DMS79 treated with DMSO at 0.1 percent for 48 hours (cell line): Measurements from ENCODE around the gene USP17L17.
"Not testable (repeated sequence)": the region's sequence is repeated elsewhere in the genome, so short reads cannot be mapped to it uniquely, and the experiment has no call there.

Experiments
- DNase-seq: peaks from one replicate; lab custom pipeline; 2025; lab: John Stamatoyannopoulos, UW

The USP17L17 gene

DNA sequence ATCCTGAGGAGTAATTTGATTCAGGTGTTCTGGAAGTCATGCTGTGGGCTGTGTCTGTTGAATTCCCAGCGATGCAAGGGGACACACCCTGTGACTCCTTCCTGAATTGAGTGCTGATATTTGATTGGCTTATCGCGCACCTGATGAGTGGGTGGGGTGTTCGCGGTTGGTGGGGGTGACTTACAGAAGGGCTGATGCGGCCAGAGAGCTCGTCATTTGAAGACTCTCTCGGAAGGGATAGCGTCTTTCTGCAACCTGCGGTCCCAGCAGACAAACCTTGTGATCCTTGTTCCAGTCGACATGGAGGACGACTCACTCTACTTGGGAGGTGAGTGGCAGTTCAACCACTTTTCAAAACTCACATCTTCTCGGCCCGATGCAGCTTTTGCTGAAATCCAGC is at the start of gene USP17L17:
Gene USP17L17 (plus strand): TSS at position 301 of the 400 bp plus-strand sequence. CDS start 0 bp downstream, at position 301.
- not testable (repeated sequence) for DNase-seq

- not testable (repeated sequence) for DNase-seq
Observed at GRCh38 chr4:9210357-9210756, 33.3 kb upstream of the USP17L17 start, which contains the start of gene USP17L10. TSS of gene USP17L10 (plus strand) at chr4:9210657. CDS start at chr4:9210657, 0 bp downstream.

DNA sequence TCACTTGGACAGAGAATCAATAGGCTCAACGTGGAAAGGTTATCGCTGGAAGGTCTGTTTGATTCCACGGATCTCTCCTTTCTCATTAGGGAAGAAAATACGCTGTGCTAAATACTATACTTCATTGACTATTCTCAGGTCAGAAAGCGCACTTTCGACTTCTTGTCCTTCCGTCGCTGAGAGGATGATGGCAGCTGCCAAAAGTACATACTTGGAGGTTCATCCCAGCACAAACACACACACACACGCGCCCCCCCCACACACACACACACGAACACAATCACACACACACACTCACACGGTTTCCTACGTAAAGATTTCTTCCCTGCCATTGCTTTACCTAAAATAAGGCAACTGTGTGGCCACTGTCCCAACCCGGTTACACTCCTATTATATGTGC is 29.0 kb upstream of the USP17L17 start:
- not testable (repeated sequence) for DNase-seq

DNA sequence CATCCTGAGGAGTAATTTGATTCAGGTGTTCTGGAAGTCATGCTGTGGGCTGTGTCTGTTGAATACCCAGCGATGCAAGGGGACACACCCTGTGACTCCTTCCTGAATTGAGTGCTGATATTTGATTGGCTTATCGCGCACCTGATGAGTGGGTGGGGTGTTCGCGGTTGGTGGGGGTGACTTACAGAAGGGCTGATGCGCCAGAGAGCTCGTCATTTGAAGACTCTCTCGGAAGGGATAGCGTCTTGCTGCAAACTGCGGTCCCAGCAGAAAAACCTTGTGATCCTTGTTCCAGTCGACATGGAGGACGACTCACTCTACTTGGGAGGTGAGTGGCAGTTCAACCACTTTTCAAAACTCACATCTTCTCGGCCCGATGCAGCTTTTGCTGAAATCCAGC is 28.6 kb upstream of the USP17L17 start, which contains the start of gene USP17L11:
Gene USP17L11 (plus strand): TSS at position 301 of the 400 bp plus-strand sequence. CDS start 0 bp downstream, at position 301.
- not testable (repeated sequence) for DNase-seq

DNA sequence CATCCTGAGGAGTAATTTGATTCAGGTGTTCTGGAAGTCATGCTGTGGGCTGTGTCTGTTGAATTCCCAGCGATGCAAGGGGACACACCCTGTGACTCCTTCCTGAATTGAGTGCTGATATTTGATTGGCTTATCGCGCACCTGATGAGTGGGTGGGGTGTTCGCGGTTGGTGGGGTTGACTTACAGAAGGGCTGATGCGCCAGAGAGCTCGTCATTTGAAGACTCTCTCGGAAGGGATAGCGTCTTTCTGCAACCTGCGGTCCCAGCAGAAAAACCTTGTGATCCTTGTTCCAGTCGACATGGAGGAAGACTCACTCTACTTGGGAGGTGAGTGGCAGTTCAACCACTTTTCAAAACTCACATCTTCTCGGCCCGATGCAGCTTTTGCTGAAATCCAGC is 23.8 kb upstream of the USP17L17 start, which contains the start of gene USP17L12:
Gene USP17L12 (plus strand): TSS at position 301 of the 400 bp plus-strand sequence. CDS start 0 bp downstream, at position 301.
- DNase-seq: not testable (repeated sequence)

GRCh38 chr4:9224596-9224995 is 19.1 kb upstream of the USP17L17 start, which contains the start of gene USP17L13:
TSS of gene USP17L13 (plus strand) at chr4:9224896. CDS start at chr4:9224896, 0 bp downstream.
- DNase-seq: not testable (repeated sequence)

DNA sequence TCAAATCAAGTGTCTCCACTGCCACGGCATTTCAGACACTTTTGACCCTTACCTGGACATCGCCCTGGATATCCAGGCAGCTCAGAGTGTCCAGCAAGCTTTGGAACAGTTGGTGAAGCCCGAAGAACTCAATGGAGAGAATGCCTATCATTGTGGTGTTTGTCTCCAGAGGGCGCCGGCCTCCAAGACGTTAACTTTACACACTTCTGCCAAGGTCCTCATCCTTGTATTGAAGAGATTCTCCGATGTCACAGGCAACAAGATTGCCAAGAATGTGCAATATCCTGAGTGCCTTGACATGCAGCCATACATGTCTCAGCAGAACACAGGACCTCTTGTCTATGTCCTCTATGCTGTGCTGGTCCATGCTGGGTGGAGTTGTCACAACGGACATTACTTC is 13.4 kb upstream of the USP17L17 start:
- not testable (repeated sequence) for DNase-seq

DNA sequence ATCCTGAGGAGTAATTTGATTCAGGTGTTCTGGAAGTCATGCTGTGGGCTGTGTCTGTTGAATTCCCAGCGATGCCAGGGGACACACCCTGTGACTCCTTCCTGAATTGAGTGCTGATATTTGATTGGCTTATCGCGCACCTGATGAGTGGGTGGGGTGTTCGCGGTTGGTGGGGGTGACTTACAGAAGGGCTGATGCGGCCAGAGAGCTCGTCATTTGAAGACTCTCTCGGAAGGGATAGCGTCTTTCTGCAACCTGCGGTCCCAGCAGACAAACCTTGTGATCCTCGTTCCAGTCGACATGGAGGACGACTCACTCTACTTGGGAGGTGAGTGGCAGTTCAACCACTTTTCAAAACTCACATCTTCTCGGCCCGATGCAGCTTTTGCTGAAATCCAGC is 9.6 kb upstream of the USP17L17 start, which contains the start of gene USP17L15:
Gene USP17L15 (plus strand): TSS at position 301 of the 400 bp plus-strand sequence. CDS start 0 bp downstream, at position 301.
- not testable (repeated sequence) for DNase-seq

DNA sequence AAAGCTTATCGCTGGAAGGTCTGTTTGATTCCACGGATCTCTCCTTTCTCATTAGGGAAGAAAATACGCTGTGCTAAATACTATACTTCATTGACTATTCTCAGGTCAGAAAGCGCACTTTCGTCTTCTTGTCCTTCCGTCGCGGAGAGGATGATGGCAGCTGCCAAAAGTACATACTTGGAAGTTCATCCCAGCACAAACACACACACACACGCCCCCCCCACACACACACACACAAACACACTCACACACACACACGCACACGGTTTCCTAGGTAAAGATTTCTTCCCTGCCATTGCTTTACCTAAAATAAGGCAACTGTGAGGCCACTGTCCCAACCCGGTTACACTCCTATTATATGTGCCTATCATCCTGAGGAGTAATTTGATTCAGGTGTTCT is 5.2 kb upstream of the USP17L17 start:
- not testable (repeated sequence) for DNase-seq

DNA sequence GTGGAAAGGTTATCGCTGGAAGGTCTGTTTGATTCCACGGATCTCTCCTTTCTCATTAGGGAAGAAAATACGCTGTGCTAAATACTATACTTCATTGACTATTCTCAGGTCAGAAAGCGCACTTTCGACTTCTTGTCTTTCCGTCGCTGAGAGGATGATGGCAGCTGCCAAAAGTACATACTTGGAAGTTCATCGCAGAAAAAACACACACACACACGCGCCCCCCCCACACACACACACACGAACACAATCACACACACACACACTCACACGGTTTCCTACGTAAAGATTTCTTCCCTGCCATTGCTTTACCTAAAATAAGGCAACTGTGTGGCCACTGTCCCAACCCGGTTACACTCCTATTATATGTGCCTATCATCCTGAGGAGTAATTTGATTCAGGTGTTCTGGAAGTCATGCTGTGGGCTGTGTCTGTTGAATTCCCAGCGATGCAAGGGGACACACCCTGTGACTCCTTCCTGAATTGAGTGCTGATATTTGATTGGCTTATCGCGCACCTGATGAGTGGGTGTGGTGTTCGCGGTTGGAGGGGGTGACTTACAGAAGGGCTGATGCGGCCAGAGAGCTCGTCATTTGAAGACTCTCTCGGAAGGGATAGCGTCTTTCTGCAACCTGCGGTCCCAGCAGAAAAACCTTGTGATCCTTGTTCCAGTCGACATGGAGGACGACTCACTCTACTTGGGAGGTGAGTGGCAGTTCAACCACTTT is 4.4 kb downstream of the USP17L17 start, which contains the start of gene USP17L18:
Gene USP17L18 (plus strand): TSS at position 678 of the 728 bp plus-strand sequence. CDS start 0 bp downstream, at position 678.
- DNase-seq: not testable (repeated sequence)

DNA sequence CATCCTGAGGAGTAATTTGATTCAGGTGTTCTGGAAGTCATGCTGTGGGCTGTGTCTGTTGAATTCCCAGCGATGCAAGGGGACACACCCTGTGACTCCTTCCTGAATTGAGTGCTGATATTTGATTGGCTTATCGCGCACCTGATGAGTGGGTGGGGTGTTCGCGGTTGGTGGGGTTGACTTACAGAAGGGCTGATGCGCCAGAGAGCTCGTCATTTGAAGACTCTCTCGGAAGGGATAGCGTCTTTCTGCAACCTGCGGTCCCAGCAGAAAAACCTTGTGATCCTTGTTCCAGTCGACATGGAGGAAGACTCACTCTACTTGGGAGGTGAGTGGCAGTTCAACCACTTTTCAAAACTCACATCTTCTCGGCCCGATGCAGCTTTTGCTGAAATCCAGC is 9.4 kb downstream of the USP17L17 start, which contains the start of gene USP17L19:
Gene USP17L19 (plus strand): TSS at position 301 of the 400 bp plus-strand sequence. CDS start 0 bp downstream, at position 301.
- not testable (repeated sequence) for DNase-seq

DNA sequence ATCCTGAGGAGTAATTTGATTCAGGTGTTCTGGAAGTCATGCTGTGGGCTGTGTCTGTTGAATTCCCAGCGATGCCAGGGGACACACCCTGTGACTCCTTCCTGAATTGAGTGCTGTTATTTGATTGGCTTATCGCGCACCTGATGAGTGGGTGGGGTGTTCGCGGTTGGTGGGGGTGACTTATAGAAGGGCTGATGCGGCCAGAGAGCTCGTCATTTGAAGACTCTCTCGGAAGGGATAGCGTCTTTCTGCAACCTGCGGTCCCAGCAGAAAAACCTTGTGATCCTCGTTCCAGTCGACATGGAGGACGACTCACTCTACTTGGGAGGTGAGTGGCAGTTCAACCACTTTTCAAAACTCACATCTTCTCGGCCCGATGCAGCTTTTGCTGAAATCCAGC is 14.1 kb downstream of the USP17L17 start, which contains the start of gene USP17L20:
Gene USP17L20 (plus strand): TSS at position 301 of the 400 bp plus-strand sequence. CDS start 0 bp downstream, at position 301.
- not testable (repeated sequence) for DNase-seq

DNA sequence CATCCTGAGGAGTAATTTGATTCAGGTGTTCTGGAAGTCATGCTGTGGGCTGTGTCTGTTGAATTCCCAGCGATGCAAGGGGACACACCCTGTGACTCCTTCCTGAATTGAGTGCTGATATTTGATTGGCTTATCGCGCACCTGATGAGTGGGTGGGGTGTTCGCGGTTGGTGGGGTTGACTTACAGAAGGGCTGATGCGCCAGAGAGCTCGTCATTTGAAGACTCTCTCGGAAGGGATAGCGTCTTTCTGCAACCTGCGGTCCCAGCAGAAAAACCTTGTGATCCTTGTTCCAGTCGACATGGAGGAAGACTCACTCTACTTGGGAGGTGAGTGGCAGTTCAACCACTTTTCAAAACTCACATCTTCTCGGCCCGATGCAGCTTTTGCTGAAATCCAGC is 18.9 kb downstream of the USP17L17 start, which contains the start of gene USP17L21:
Gene USP17L21 (plus strand): TSS at position 301 of the 400 bp plus-strand sequence. CDS start 0 bp downstream, at position 301.
- DNase-seq: not testable (repeated sequence)

DNA sequence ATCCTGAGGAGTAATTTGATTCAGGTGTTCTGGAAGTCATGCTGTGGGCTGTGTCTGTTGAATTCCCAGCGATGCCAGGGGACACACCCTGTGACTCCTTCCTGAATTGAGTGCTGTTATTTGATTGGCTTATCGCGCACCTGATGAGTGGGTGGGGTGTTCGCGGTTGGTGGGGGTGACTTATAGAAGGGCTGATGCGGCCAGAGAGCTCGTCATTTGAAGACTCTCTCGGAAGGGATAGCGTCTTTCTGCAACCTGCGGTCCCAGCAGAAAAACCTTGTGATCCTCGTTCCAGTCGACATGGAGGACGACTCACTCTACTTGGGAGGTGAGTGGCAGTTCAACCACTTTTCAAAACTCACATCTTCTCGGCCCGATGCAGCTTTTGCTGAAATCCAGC is 23.6 kb downstream of the USP17L17 start, which contains the start of gene USP17L22:
Gene USP17L22 (plus strand): TSS at position 301 of the 400 bp plus-strand sequence. CDS start 0 bp downstream, at position 301.
- not testable (repeated sequence) for DNase-seq

- DNase-seq: not testable (repeated sequence)
Observed at GRCh38 chr4:9271719-9272118, 28.0 kb downstream of the USP17L17 start.
